Measurements from ENCODE around the gene NRSN2.
"Not testable (repeated sequence)": the region's sequence is repeated elsewhere in the genome, so short reads cannot be mapped to it uniquely, and the experiment has no call there.

Gene NRSN2

GRCh38 chr20:325889-326644 lies 20.8 kb upstream of the NRSN2 start:
- peak; percentile 61 for DNase-seq

GRCh38 chr20:326645-327185 lies 20.2 kb upstream of the NRSN2 start:
- DNase-seq, result no peak

- peak; percentile 87 for DNase-seq
These were observed 19.5 kb upstream of the NRSN2 start for GRCh38 chr20:327186-328026.

- no peak for DNase-seq
These were observed 18.6 kb upstream of the NRSN2 start for GRCh38 chr20:328027-328974.

GRCh38 chr20:328975-329695 lies 17.8 kb upstream of the NRSN2 start:
- no peak for DNase-seq

- no peak for DNase-seq
These were observed 17.1 kb upstream of the NRSN2 start for GRCh38 chr20:329851-330232.

GRCh38 chr20:330233-331149 lies 16.4 kb upstream of the NRSN2 start:
- DNase-seq, result peak; percentile 67

- DNase-seq, result no peak
These were observed 12.3 kb upstream of the NRSN2 start for GRCh38 chr20:334578-334977.

GRCh38 chr20:336040-336439 lies 10.9 kb upstream of the NRSN2 start:
- not testable (repeated sequence) for DNase-seq

- no peak for DNase-seq
These were observed 5.2 kb upstream of the NRSN2 start for GRCh38 chr20:341682-342081.

- no peak for DNase-seq
These were observed 3.8 kb upstream of the NRSN2 start for GRCh38 chr20:343107-343506.

- no peak for DNase-seq
These were observed 775 bp upstream of the NRSN2 start for GRCh38 chr20:346033-346639.

GRCh38 chr20:347317-347639 lies 367 bp downstream of the NRSN2 start:
- DNase-seq, result no peak

GRCh38 chr20:347640-348484 lies 951 bp downstream of the NRSN2 start:
- DNase-seq, result peak; percentile 70

GRCh38 chr20:348972-349841 lies 2.3 kb downstream of the NRSN2 start:
- DNase-seq, result no peak

GRCh38 chr20:353166-353565 lies 6.3 kb downstream of the NRSN2 start:
- no peak for DNase-seq

GRCh38 chr20:354298-354977 lies 7.5 kb downstream of the NRSN2 start:
- DNase-seq, result peak; percentile 82

GRCh38 chr20:356154-356553 lies 9.2 kb downstream of the NRSN2 start:
- DNase-seq, result not testable (repeated sequence)

All from CD4-positive, alpha-beta T cell treated with Interleukin-6 for 4 hours (primary cell).